ENCODE data around the gene SPTB.

Gene SPTB

DNA sequence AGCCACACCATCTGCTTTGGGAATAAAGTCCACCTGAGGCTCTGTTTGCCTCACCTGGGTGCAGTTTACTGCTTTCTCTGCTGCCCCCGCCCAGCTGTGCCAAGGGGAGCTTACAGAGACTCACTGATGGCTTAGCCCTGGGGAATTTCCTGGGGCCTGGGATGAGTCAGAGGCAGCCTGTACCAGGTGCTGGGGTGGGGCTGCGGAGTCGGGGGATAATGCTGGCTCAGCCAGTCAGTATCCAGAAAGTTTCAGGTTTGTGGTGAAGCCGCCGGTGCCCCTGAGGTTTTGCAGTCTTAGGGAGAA, 153.2 kb downstream of the SPTB start:
- ATAC-seq: peak; percentile 69
- DNase-seq (ENCODE audit: low spot score in 2 of 2): no peak
- H3K4me1 Mint-ChIP-seq: peaks cover 90% of the 10 kb centered on the region
- H3K4me3 Mint-ChIP-seq: peak overlapping the region; percentile 18
- H3K27ac Mint-ChIP-seq: peak overlapping the region; percentile 92
- peaks cover 7% of the 10 kb centered on the region for H3K36me3 Mint-ChIP-seq
- no peaks in the 10 kb centered on the region for H3K9me3 Mint-ChIP-seq

DNA sequence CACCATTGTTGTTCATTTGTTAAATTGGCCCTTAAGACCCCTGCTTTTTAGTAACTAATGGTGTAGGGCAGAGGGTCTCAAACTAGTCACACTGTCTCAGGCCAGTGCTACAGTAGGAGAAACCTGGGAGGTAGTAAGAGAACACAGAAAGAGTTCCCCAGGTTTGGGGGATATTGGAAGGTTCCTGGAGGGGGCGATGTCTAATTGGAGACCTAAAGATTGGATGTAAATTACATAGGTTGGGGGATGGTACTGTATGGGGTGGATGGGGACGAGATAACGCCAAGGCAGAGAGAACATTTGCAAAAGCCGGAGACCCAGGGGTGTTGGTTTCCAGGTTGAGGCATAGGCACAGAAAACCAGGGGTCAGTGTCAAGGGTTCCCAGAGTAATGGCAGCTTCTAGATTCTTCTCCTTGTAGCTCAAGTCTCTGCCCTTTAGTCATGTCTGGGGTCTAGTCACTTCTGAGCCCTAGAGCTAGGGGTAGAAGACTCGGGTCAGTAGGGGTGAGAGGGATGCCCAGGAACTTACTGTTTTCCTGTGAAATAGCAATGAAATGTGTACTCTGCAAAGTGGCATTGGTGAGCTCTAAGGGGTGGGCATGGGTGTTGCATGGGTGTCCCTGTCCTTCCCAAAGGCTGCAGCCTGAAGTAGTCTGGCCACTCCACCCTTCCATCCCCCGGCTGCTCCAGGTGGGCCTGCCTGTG, 153.7 kb downstream of the SPTB start:
- Mint-ChIP-seq H3K36me3 (peaks cover 7% of the 10 kb centered on the region), H3K27ac (peak overlapping the region; percentile 92), H3K9me3 (no peaks in the 10 kb centered on the region), H3K4me1 (peaks cover 90% of the 10 kb centered on the region), H3K4me3 (peak overlapping the region; percentile 18)
- DNase-seq (ENCODE audit: low spot score in 2 of 2) (no peak), ATAC-seq (no peak)

DNA sequence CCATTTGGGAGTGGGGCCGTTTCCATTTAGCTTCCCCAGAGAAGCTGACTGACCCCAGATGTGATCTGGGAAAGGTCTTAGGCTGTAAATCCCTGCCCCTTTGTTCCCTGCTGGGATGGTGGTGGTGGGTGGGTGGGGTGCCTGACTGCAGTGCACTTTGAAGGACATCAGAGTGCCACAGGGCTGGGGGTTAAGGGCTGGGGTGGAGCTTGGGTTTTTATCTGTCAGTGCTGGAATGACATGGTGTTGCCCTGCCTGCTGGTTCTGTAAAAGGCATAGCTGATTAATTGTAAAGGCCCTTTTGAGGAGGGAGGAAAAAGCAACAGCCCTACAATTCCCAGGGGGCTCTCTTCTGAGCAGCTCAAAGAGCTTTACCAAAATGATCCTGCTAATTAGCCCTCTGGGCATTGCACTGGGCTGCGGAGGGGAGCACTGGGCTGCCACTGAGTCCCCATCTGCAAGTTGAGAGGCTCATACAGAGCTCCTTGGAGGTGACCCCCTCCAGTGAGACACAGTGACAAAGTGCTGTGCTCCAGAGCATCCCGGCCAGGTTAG, 154.4 kb downstream of the SPTB start:
- ATAC-seq (no peak), DNase-seq (ENCODE audit: low spot score in 2 of 2) (no peak)
- Mint-ChIP-seq H3K36me3 (peaks cover 7% of the 10 kb centered on the region), H3K4me1 (peaks cover 95% of the 10 kb centered on the region), H3K4me3 (no peak overlapping the region), H3K9me3 (no peaks in the 10 kb centered on the region), H3K27ac (peak overlapping the region; percentile 92)

- peaks cover 95% of the 10 kb centered on the region for H3K4me1 Mint-ChIP-seq
These were observed 155.2 kb downstream of the SPTB start for GRCh38 chr14:64724578-64724930.

DNA sequence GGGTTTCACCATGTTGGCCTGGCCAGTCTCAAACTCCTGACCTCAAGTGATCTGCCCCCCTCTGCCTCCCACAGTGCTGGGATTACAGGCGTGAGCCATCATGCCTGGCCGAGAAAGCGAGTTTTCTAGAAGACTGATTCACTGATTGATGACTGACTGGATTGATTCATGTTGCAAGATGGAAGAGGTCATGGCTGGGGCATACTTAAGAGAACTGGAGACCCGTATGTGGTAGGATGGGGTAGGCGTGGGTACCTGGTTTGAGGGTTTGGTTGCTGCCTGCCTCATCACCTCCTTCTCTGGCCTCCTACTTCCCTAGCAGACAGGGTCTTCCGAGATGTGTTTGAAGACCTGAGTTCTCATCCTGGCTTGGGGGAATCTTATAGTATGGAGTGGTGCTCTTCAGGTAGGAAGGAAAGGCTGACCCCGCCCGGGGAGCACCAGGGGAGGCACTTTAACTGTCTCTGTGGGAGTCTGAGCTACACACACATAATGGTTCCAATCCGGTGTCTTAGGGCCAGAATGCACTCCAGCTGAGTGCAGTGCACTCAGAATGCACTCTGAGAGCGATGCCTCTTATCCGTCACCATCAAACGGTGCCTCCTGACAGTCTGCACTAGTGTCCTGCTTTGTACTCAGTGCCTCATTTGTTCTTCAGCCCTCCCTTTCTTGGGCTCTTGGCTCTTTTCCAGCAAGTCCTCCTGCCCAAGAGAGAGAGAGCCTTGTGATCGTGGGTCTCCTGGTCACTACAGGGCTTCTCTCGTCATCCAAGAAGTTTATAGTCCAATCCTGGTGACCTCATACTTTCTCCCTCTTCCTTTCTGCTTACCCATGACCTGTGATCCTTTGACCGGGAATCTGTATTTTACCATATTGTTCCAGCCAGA, 155.8 kb downstream of the SPTB start:
- H3K4me3 Mint-ChIP-seq: peak overlapping the region; percentile 25
- H3K36me3 Mint-ChIP-seq: peaks cover 7% of the 10 kb centered on the region
- H3K27ac Mint-ChIP-seq: peak overlapping the region; percentile 92
- DNase-seq (ENCODE audit: low spot score in 2 of 2): no peak
- no peaks in the 10 kb centered on the region for H3K9me3 Mint-ChIP-seq
- peak; percentile 89 for ATAC-seq
- H3K4me1 Mint-ChIP-seq: peaks cover 95% of the 10 kb centered on the region

More at GRCh38 chr14:64724578-64724930, 155.2 kb downstream of the SPTB start:
- H3K27ac Mint-ChIP-seq: peak overlapping the region; percentile 92
- peaks cover 7% of the 10 kb centered on the region for H3K36me3 Mint-ChIP-seq
- H3K9me3 Mint-ChIP-seq: no peaks in the 10 kb centered on the region
- H3K4me3 Mint-ChIP-seq: peak overlapping the region; percentile 25
- ATAC-seq (no peak), DNase-seq (ENCODE audit: low spot score in 2 of 2) (no peak)

DNA sequence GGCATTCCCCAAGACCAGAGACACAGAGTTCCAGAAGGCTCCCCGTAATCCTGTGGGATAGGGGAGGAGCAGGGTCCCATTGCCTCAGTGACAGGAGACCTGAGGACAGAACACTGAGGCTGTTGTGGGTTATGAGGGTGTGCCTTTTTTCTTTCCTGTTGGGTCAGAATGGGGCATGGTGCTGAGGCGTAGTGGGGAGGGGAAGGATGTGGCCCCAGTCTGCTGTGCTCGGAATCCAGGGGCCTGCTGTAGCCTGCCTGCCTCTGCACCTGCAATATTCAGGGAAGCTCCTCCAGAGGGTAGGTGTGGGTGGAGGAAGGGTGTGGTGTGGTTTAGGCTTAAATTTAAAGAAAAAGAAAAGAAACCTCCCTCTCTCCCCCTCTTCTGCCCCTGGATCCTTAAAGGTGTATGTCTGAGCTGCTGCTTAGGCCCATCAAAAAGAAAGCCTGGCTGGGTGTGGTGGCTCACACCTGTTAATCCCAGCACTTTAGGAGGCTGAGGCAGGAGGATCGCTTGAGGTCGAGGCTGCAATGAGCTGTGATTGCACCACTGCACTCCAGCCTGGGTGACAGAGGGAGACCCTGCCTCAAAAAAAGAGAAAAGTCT, 156.8 kb downstream of the SPTB start:
- Mint-ChIP-seq H3K4me1 (peaks cover 95% of the 10 kb centered on the region), H3K36me3 (peaks cover 7% of the 10 kb centered on the region), H3K9me3 (no peaks in the 10 kb centered on the region), H3K27ac (peak overlapping the region; percentile 92), H3K4me3 (peak overlapping the region; percentile 25)
- ATAC-seq: peak; percentile 24
- DNase-seq (ENCODE audit: low spot score in 2 of 2): no peak

GRCh38 chr14:64721899-64722298, 157.8 kb downstream of the SPTB start:
- H3K27ac Mint-ChIP-seq: peak overlapping the region; percentile 92
- DNase-seq (ENCODE audit: low spot score in 2 of 2) (no peak), ATAC-seq (no peak)
- H3K9me3 Mint-ChIP-seq: no peaks in the 10 kb centered on the region
- peak overlapping the region; percentile 25 for H3K4me3 Mint-ChIP-seq
- H3K4me1 Mint-ChIP-seq: peaks cover 99% of the 10 kb centered on the region
- peaks cover 7% of the 10 kb centered on the region for H3K36me3 Mint-ChIP-seq

- Mint-ChIP-seq H3K9me3 (no peaks in the 10 kb centered on the region), H3K27ac (peak overlapping the region; percentile 92), H3K36me3 (peaks cover 7% of the 10 kb centered on the region), H3K4me1 (peaks cover 99% of the 10 kb centered on the region), H3K4me3 (peak overlapping the region; percentile 25)
- no peak for DNase-seq (ENCODE audit: low spot score in 2 of 2)
- no peak for ATAC-seq
These were observed 158.3 kb downstream of the SPTB start for GRCh38 chr14:64721391-64721791.

DNA sequence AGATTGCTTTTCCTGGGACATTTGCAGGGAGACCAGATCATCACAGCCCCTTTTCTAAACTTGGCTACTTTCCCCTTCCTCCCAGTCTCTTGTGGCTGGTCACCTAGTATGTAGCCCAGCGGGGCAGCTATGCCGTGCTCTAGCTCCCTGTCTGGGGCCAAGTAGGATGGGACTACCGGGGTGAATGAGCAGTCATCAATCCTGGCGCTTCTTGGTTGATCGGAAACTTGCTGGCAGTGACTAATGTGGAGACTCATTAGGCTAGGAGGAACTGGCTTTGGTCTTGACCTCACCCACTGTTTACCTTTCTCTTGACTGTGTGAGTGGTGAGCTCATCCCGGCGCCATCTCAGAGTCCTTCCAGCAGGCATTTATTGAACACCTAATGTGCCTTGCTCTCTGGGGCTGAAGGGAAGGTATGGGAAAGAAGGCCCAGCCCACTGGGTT, 159.6 kb downstream of the SPTB start:
- ATAC-seq (peak; percentile 6), DNase-seq (ENCODE audit: low spot score in 2 of 2) (no peak)
- Mint-ChIP-seq H3K36me3 (peaks cover 7% of the 10 kb centered on the region), H3K27ac (peak overlapping the region; percentile 92), H3K9me3 (no peaks in the 10 kb centered on the region), H3K4me3 (no peak overlapping the region), H3K4me1 (peaks cover 99% of the 10 kb centered on the region)

DNA sequence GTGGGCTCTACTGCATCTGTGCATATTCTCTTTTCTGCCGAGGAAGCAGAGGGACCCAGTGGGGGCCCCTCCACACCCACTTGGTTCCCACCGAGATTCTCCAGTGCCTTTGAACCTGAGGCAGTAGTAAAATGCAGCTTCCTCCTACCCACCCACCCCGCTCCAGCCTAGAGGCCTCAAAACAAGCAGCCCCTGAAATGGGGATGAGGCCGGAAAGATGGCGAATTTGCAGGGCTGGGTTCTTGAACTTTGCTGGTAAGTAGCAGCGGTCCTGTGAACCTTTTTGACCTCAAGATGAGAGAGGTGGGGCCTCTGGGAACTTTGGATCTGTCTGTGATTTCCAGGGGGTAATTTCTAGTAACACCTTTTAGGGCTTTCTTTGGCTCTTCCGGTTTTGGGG, 160.1 kb downstream of the SPTB start:
- DNase-seq (ENCODE audit: low spot score in 2 of 2) (no peak), ATAC-seq (no peak)
- Mint-ChIP-seq H3K36me3 (peaks cover 7% of the 10 kb centered on the region), H3K4me3 (no peak overlapping the region), H3K9me3 (no peaks in the 10 kb centered on the region), H3K4me1 (peaks cover 99% of the 10 kb centered on the region), H3K27ac (peak overlapping the region; percentile 92)

DNA sequence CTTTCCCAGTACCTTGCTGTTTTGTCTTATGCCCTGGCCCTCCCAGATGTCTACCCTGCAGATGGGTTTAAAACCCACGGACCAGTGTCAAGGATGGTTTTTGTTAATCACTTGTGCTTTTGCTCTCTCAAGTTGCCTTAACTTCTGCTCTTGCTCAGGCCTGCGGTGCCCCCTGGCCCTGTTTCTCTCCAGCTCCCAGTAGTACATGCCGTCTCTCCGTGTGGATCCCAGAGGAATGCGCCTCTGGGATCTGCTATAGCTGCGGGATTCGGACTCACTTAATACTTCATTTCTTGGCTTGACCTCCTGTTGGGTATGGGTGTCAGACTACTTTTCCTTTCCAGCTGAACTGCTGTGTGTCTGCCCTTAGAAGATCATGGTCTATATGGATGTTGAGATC, 160.9 kb downstream of the SPTB start:
- Mint-ChIP-seq H3K27ac (peak overlapping the region; percentile 89), H3K4me1 (peaks cover 98% of the 10 kb centered on the region), H3K9me3 (peaks cover 3% of the 10 kb centered on the region), H3K4me3 (no peak overlapping the region), H3K36me3 (peaks cover 7% of the 10 kb centered on the region)
- no peak for ATAC-seq
- no peak for DNase-seq (ENCODE audit: low spot score in 2 of 2)

DNA sequence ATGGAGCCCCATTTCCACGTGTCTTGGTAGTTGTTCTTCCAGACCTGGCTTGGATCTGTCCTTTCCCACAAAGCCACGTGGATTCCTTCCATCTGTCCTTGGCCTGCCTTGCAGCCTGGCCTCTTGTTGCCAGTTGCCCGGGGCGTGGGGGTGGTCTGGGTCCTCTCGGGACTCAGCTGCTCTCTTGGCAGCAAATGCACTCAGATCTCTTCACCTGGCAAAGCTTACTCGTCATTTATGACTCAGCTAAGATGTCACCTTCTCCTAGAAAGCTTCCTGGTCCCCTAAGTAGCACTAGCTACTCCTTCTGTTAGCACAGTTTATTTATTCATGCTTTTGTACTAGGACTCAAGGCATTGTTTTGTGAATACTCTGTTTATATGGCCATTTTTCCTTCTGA, 161.8 kb downstream of the SPTB start:
- peak overlapping the region; percentile 32 for H3K4me3 Mint-ChIP-seq

GRCh38 chr14:64715628-64716412, 163.9 kb downstream of the SPTB start:
- no peak for ATAC-seq
- H3K9me3 Mint-ChIP-seq: peaks cover 12% of the 10 kb centered on the region
- peak overlapping the region; percentile 89 for H3K27ac Mint-ChIP-seq
- DNase-seq (ENCODE audit: low spot score in 2 of 2): no peak
- H3K4me1 Mint-ChIP-seq: peaks cover 85% of the 10 kb centered on the region
- no peak overlapping the region for H3K4me3 Mint-ChIP-seq
- H3K36me3 Mint-ChIP-seq: no peaks in the 10 kb centered on the region

More for the DNA sequence above, 161.8 kb downstream of the SPTB start:
- DNase-seq (ENCODE audit: low spot score in 2 of 2) (no peak), ATAC-seq (peak; percentile 56)
- Mint-ChIP-seq H3K36me3 (peaks cover 5% of the 10 kb centered on the region), H3K4me1 (peaks cover 95% of the 10 kb centered on the region), H3K27ac (peak overlapping the region; percentile 89), H3K9me3 (peaks cover 9% of the 10 kb centered on the region)

DNA sequence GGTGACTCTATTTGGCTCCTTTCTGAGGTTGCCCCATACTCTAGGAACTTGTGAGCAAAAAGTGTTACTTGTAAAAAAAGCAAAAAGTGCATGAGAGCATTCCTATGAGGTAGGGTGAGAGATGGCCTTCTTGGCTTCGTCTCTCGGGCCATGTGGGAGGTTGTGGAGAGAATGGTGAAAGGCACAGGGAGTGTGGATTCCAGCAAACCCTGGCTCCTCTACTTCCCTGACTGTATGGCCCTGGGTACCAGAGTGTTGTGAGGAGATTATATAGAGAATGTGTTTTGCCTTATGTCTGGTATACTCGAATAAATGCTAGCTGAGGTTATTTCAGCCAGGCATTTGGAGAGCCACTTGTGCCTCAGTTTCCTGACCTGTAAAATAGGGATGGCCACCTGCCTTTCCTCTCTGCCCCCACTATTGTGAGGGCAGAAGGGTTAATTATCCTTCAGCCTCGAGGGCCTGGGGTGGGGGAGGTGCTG, 164.5 kb downstream of the SPTB start:
- DNase-seq (ENCODE audit: low spot score in 2 of 2) (no peak), ATAC-seq (no peak)
- no peaks in the 10 kb centered on the region for H3K36me3 Mint-ChIP-seq
- H3K4me1 Mint-ChIP-seq: peaks cover 85% of the 10 kb centered on the region
- H3K9me3 Mint-ChIP-seq: peaks cover 12% of the 10 kb centered on the region
- peak overlapping the region; percentile 89 for H3K27ac Mint-ChIP-seq
- H3K4me3 Mint-ChIP-seq: no peak overlapping the region
